SK-N-SH treated with all-trans-retinoic acid at 6 μM for 48 hours (cell line): ENCODE data around the gene COX14.

ENCODE experiments used
- ARNTL ChIP-seq: fragments of 450-650 bp; formaldehyde crosslinking; IDR thresholded peaks from 2 replicates; pipeline ENCODE4 v1.5.0; 2020; ENCODE audit warnings: low read depth, mild to moderate bottlenecking, moderate library complexity, borderline replicate concordance
- ZFP3 ChIP-seq: fragments of 250-450 bp; sonication (Bioruptor Pico); IDR thresholded peaks from 2 replicates; pipeline ENCODE4 v1.5.0; 2020; ENCODE audit warnings: mild to moderate bottlenecking, moderate library complexity
- ZNF8 ChIP-seq: fragments of 450-650 bp; formaldehyde crosslinking; IDR thresholded peaks from 2 replicates; pipeline ENCODE4 v1.5.0; 2020; ENCODE audit warnings: mild to moderate bottlenecking, moderate library complexity
- TF ChIP-seq, protein P1 (sequence below): fragments of 250-450 bp; sonication (Bioruptor Pico); IDR thresholded peaks from 2 replicates; pipeline ENCODE4 v1.8.0; 2020; ENCODE audit warnings: mild to moderate bottlenecking, moderate library complexity, borderline replicate concordance
- TF ChIP-seq, protein P2 (sequence below): fragments of 250-450 bp; sonication (Bioruptor Pico); IDR thresholded peaks from 2 replicates; pipeline ENCODE4 v1.8.0; 2021; ENCODE audit warnings: low read depth, mild to moderate bottlenecking, moderate library complexity, borderline replicate concordance

DNA sequence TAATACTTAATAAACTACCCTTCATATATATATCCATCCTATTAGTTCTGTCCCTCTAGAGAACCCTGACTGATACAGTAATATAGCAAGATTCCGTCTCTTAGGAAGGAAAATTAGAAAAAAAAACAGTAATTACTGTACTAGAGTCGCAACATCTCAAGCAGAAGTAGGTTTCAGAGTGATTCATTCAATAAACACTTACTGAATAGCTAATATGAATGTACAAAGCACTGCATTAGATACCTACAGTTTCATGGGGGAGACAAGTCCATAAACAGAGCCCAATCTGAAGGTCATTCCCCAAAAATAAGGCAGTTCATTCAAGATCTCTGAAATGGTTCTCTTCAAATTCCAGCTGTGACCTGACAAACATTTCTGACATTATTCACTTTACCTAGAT lies 45.2 kb downstream of the COX14 start:
- TF ChIP-seq, protein P1, sequence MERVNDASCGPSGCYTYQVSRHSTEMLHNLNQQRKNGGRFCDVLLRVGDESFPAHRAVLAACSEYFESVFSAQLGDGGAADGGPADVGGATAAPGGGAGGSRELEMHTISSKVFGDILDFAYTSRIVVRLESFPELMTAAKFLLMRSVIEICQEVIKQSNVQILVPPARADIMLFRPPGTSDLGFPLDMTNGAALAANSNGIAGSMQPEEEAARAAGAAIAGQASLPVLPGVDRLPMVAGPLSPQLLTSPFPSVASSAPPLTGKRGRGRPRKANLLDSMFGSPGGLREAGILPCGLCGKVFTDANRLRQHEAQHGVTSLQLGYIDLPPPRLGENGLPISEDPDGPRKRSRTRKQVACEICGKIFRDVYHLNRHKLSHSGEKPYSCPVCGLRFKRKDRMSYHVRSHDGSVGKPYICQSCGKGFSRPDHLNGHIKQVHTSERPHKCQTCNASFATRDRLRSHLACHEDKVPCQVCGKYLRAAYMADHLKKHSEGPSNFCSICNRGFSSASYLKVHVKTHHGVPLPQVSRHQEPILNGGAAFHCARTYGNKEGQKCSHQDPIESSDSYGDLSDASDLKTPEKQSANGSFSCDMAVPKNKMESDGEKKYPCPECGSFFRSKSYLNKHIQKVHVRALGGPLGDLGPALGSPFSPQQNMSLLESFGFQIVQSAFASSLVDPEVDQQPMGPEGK (CRISPR knock-in tag): no peak
- no peak for TF ChIP-seq ARNTL
- no peak for TF ChIP-seq ZNF8
- no peak for TF ChIP-seq ZFP3
- TF ChIP-seq, protein P2, sequence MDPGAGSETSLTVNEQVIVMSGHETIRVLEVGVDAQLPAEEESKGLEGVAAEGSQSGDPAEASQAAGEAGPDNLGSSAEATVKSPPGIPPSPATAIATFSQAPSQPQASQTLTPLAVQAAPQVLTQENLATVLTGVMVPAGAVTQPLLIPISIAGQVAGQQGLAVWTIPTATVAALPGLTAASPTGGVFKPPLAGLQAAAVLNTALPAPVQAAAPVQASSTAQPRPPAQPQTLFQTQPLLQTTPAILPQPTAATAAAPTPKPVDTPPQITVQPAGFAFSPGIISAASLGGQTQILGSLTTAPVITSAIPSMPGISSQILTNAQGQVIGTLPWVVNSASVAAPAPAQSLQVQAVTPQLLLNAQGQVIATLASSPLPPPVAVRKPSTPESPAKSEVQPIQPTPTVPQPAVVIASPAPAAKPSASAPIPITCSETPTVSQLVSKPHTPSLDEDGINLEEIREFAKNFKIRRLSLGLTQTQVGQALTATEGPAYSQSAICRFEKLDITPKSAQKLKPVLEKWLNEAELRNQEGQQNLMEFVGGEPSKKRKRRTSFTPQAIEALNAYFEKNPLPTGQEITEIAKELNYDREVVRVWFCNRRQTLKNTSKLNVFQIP: no peak
